GM12878 (cell line): Measurements from ENCODE around the gene CHFR. TPM values are rescaled to one million over a fixed set of nuclear protein-coding genes. Genes with fewer than 3 reads are reported as not detected.

ENCODE experiments used
- ATAC-seq: fragments of 200-7000 bp; cut with Tn5 transposase; 3 replicates; pipeline ENCODE4 v1.9.1; 2020; ENCODE audit warnings: mild to moderate bottlenecking, moderate library complexity
- BruUV-seq: library from RNA; stranded (reverse); fragments of 400-500 nt; replicated peaks from 2 replicates; lab custom pipeline; 2021; lab: Mats Ljungman, UMichigan
- CTCF ChIA-PET: fragments of 300-600 bp; sonication (Branson Sonifier 250); formaldehyde crosslinking; extraction: SDS; loops from one replicate; lab custom pipeline; 2021; ENCODE audit warnings: inconsistent platforms; lab: Yijun Ruan, JAX
- POLR2A ChIA-PET: fragments of 350-600 bp; formaldehyde crosslinking; extraction: SDS; loops from one replicate; lab custom pipeline; 2021; ENCODE audit warnings: inconsistent platforms; lab: Charles Lee
- RAD21 ChIA-PET: fragments of 300-600 bp; sonication (Branson Sonifier 250); formaldehyde crosslinking; loops from one replicate; lab custom pipeline; 2023; ENCODE audit warnings: antibody characterized with exemption; ENCODE audit not compliant: unreplicated experiment; lab: Charles Lee
- SMC1A ChIA-PET: fragments of 300-600 bp; sonication (Branson Sonifier 250); formaldehyde crosslinking; loops from one replicate; lab custom pipeline; 2023; ENCODE audit not compliant: unreplicated experiment, uncharacterized antibody; lab: Charles Lee
- DNase-seq: peaks from one replicate; pipeline ENCODE4 v3.0.0-alpha.2; 2011; ENCODE audit warnings: low read depth, low spot score
- FAIRE-seq: peaks from 3 replicates; lab custom pipeline; 2011; peaks lifted over from hg19 to GRCh38; lab: Jason Lieb, UNC
- H2AFZ ChIP-seq: 2 replicates; pipeline ENCODE4 v1.6.0; 2011; ENCODE audit warnings: low read depth, low read length, control low read depth; ENCODE audit not compliant: control insufficient read depth
- H3K27ac ChIP-seq: 2 replicates; pipeline ENCODE4 v1.5.1; 2011; ENCODE audit warnings: control low read depth; ENCODE audit not compliant: control insufficient read depth, insufficient read depth
- H3K27me3 ChIP-seq, 2 experiments: replicated peaks in 1 of 2; 2 replicates each; pipeline versions ENCODE4 v1.6.0 to v1.6.1; 2011; ENCODE audit warnings: low read length in 1 of 2; ENCODE audit not compliant: control insufficient read depth in 2 of 2, insufficient read depth in 2 of 2
- H3K36me3 ChIP-seq, 2 experiments: 2 replicates each; pipeline ENCODE4 v1.5.1; 2011; ENCODE audit warnings: low read length in 1 of 2; ENCODE audit not compliant: control insufficient read depth in 2 of 2, insufficient read depth in 2 of 2
- H3K4me1 ChIP-seq: 2 replicates; pipeline ENCODE4 v1.6.1; 2011; ENCODE audit warnings: mild to moderate bottlenecking, low read length, moderate library complexity, mixed read lengths; ENCODE audit not compliant: control insufficient read depth, insufficient read depth
- H3K4me2 ChIP-seq: 2 replicates; pipeline ENCODE4 v1.6.0; 2011; ENCODE audit warnings: control low read depth; ENCODE audit not compliant: control insufficient read depth, insufficient read depth
- H3K4me3 ChIP-seq: fragments of 200-600 bp; sonication (generic); 2 replicates; pipeline ENCODE4 v1.5.1; 2016
- H3K79me2 ChIP-seq: 2 replicates; pipeline ENCODE4 v1.6.0; 2011; ENCODE audit warnings: low read length; ENCODE audit not compliant: control insufficient read depth, insufficient read depth
- H3K9ac ChIP-seq: 2 replicates; pipeline ENCODE4 v1.8.0; 2011; ENCODE audit warnings: low read length, control low read depth, mixed read lengths; ENCODE audit not compliant: control insufficient read depth, insufficient read depth
- H3K9me3 ChIP-seq: replicated peaks from 3 replicates; pipeline ENCODE4 v1.5.1; 2011; ENCODE audit warnings: mild to moderate bottlenecking, low read length; ENCODE audit not compliant: control insufficient read depth, insufficient read depth
- H4K20me1 ChIP-seq: 2 replicates; pipeline ENCODE4 v1.6.0; 2011; ENCODE audit not compliant: control insufficient read depth, insufficient read depth
- CBX5 ChIP-seq: sonication (generic); IDR thresholded peaks from 2 replicates; pipeline ENCODE4 v1.6.1; 2016; ENCODE audit warnings: low read depth, moderate library complexity, mild to moderate bottlenecking, inconsistent platforms
- CHD2 ChIP-seq: IDR thresholded peaks from 2 replicates; pipeline ENCODE4 v1.6.1; 2011; ENCODE audit warnings: low read depth, low read length, improper control_type of control experiment, borderline replicate concordance
- EZH2 ChIP-seq: IDR thresholded peaks from 2 replicates; pipeline ENCODE4 v1.6.1; 2012; ENCODE audit warnings: low read depth, mild to moderate bottlenecking, control low read depth, inconsistent platforms, low read length, borderline replicate concordance; ENCODE audit not compliant: control insufficient read depth
- IKZF1 ChIP-seq: fragments of 450-650 bp; conservative IDR thresholded peaks from 2 replicates; pipeline ENCODE4 v1.6.1; 2017; ENCODE audit warnings: antibody characterized with exemption, mild to moderate bottlenecking
- JUNB ChIP-seq: IDR thresholded peaks from 2 replicates; pipeline ENCODE4 v1.6.1; 2016; ENCODE audit warnings: antibody characterized with exemption, mild to moderate bottlenecking
- KLF5 ChIP-seq: fragments of 450-650 bp; IDR thresholded peaks from 2 replicates; pipeline ENCODE4 v1.6.1; 2014; ENCODE audit warnings: mild to moderate bottlenecking; ENCODE audit not compliant: partially characterized antibody
- MTA3 ChIP-seq: IDR thresholded peaks from 2 replicates; pipeline ENCODE4 v1.6.1; 2012; ENCODE audit warnings: low read length, inconsistent platforms, borderline replicate concordance
- NFYB ChIP-seq: IDR thresholded peaks from 2 replicates; pipeline ENCODE4 v1.6.1; 2011; ENCODE audit warnings: low read depth, mild to moderate bottlenecking, low read length, improper control_type of control experiment, moderate library complexity; ENCODE audit not compliant: insufficient read depth
- PBX3 ChIP-seq: IDR thresholded peaks from 2 replicates; pipeline ENCODE4 v1.6.1; 2011; ENCODE audit warnings: mild to moderate bottlenecking, low read depth, low read length, moderate library complexity; ENCODE audit not compliant: insufficient replicate concordance
- PKNOX1 ChIP-seq: fragments of 450-650 bp; IDR thresholded peaks from 2 replicates; pipeline ENCODE4 v1.6.1; 2016; ENCODE audit warnings: mild to moderate bottlenecking
- PRDM15 ChIP-seq: fragments of 450-650 bp; formaldehyde crosslinking; IDR thresholded peaks from 2 replicates; pipeline ENCODE4 v1.4.0; 2020; ENCODE audit warnings: mild to moderate bottlenecking, moderate library complexity
- SMAD1 ChIP-seq: fragments of 450-650 bp; IDR thresholded peaks from 2 replicates; pipeline ENCODE4 v1.6.1; 2018; ENCODE audit warnings: mild to moderate bottlenecking, low read depth; ENCODE audit not compliant: partially characterized antibody
- USF2 ChIP-seq: IDR thresholded peaks from 2 replicates; pipeline ENCODE4 v1.6.1; 2011; ENCODE audit warnings: low read depth, low read length, improper control_type of control experiment, borderline replicate concordance
- WGBS: methylation state at CpG from one replicate; pipeline ENCODE4 v1.1.6; 2016; ENCODE audit warnings: low lambda C conversion rate; ENCODE audit not compliant: insufficient replicate concordance, insufficient coverage; ENCODE audit errors: missing lambda C conversion rate; 5-methylcytosine and 5-hydroxymethylcytosine counted together
- in situ Hi-C: fragments of 300-500 bp; cut with MboI; formaldehyde crosslinking; loops from 9 replicates; pipeline ENCODE4 v1.14.3; 2018; ENCODE audit warnings: mixed read lengths
- intact Hi-C: fragments of 100-400 bp; cut with micrococcal nuclease; formaldehyde crosslinking; loops from one replicate; pipeline ENCODE4 v1.14.2; 2022; ENCODE audit not compliant: unreplicated experiment
- polyA plus RNA-seq, 11 experiments: library from polyadenylated mRNA; depleted of rRNA in 4 of 11; unstranded in 6 of 11; stranded (reverse) in 5 of 11; fragments of >200 nt; fragmentation: Nextera tagmentation in 4 of 11; fragmentation: Illumina TruSeq in 1 of 11; extraction: Ambion mirVana in 4 of 11; extraction: Trizol in 1 of 11; gene quantifications; 1 replicate in 1 of 11; 2 replicates in 10 of 11; pipeline versions ENCODE4 v1.2.1 to v1.2.3, GENCODE V29; 2011 to 2016; ENCODE audit warnings: inconsistent platforms in 2 of 11, missing spikeins in 2 of 11, low read depth in 1 of 11
- total RNA-seq, 4 experiments: library from RNA; depleted of rRNA in 3 of 4; stranded (reverse); fragments of >200 nt in 3 of 4; fragmentation: Illumina TruSeq in 1 of 4; extraction: Trizol in 1 of 4; gene quantifications; 2 replicates each; pipeline versions ENCODE4 v1.2.1 to v1.2.3, GENCODE V29; 2013 to 2021

CHFR gene
- total and polyA plus RNA-seq, 10 of the 15 experiments (the other 5 are each of a cell fraction or from before 2014, with no cell fraction given): 1.1 to 49.4 (median 34.4) TPM

GRCh38 chr12:132908145-132909029 is 21.0 kb upstream of the CHFR start:
- ChIA-PET POLR2A (interaction anchor here (0.6 kb wide), 1 partner anchor 345 kb away, joined by 4 read pairs; no protein-coding TSS in a partner anchor), SMC1A (no interaction called here), RAD21 (no interaction called here), CTCF (no interaction called here)
- Histone ChIP-seq H3K27me3 (no peaks in the 10 kb centered on the region), H3K36me3 (no peaks in the 10 kb centered on the region), H3K9ac (peak overlapping the region; percentile 62; the same call in 1 of the 2 replicates), H3K4me2 (peak overlapping the region; percentile 89), H3K4me3 (peak overlapping the region; percentile 44; the same call in 1 of the 2 replicates), H3K9me3 (peaks cover 7% of the 10 kb centered on the region), H3K27ac (no peak overlapping the region), H3K4me1 (no peaks in the 10 kb centered on the region), H4K20me1 (no peaks in the 10 kb centered on the region), H3K79me2 (no peaks in the 10 kb centered on the region), H2AFZ (peak overlapping the region; percentile 82)
- intact Hi-C loops (no loop called here), in situ Hi-C loops (no loop called here)
- ATAC-seq (peak; percentile 97), FAIRE-seq (peak; percentile 49), DNase-seq (peak; percentile 89)
- 5% methylated on average over 60 of the region's 85 CpGs for WGBS
- no TSS peak for BruUV-seq
- TF ChIP-seq USF2: no peak
- peak; percentile 70 for TF ChIP-seq CHD2
- no peak for TF ChIP-seq EZH2
- peak; percentile 98 for TF ChIP-seq PKNOX1
- no peak for TF ChIP-seq MTA3
- peak; percentile 93 for TF ChIP-seq PBX3
- TF ChIP-seq IKZF1: 0 out of 2 replicates have a peak, but pooled peaks have one; percentile 30
- TF ChIP-seq KLF5: peak; percentile 24
- 0 out of 2 replicates have a peak, but pooled peaks have one; percentile 23 for TF ChIP-seq CBX5
- peak; percentile 97 for TF ChIP-seq NFYB
- TF ChIP-seq SMAD1: no peak
- TF ChIP-seq PRDM15: no peak
- TF ChIP-seq JUNB: no peak
